ENCODE results near the gene PMFBP1.

- no peak for TF ChIP-seq POLR2A (IDR thresholded peaks at IDR 0.05)
- no peak for TF ChIP-seq CTCF (IDR thresholded peaks at IDR 0.05)
Measured at GRCh38 chr16:72094266-72094610, 77.7 kb downstream of the PMFBP1 start.

Measured in tibial nerve (tissue), 3 donors.